ENCODE measurements around the gene RHBDL2. TPM values are rescaled to one million over a fixed set of nuclear protein-coding genes. Genes with fewer than 3 reads are reported as not detected.

Gene RHBDL2
- total and polyA plus RNA-seq, 2 donors (not counting 1 experiment from before 2014, with no cell fraction given): not detected

GRCh38 chr1:38953433-38953860 lies 11.8 kb upstream of the RHBDL2 start:
- POLR2A ChIA-PET: no interaction called here
- Histone ChIP-seq H3K4me3 (ENCODE audit: control extremely low read depth in 1 of 5, extremely low read depth in 1 of 5, insufficient read depth in 1 of 5, low read depth in 2 of 5, low read length in 4 of 5) (no peak overlapping the region), H3K9me3 (ENCODE audit: control extremely low read depth in 1 of 3, control insufficient read depth in 2 of 3, insufficient read depth in 1 of 3, low read length in 2 of 3) (no peaks in the 10 kb centered on the region), H3K9ac (ENCODE audit: low read length) (no peak overlapping the region), H3K27ac (ENCODE audit: low read length in 2 of 2) (no peak overlapping the region), H3K4me1 (ENCODE audit: control insufficient read depth in 2 of 2, insufficient read depth in 2 of 2, low read length in 2 of 2) (no peaks in the 10 kb centered on the region), H3K4me2 (replicated peaks; ENCODE audit: low read depth, low read length, poor library complexity, severe bottlenecking) (no peak overlapping the region), H3K27me3 (replicated peaks in 1 of 4; ENCODE audit: control extremely low read depth in 1 of 4, control insufficient read depth in 3 of 4, insufficient read depth in 4 of 4, low read length in 3 of 4) (no peaks in the 10 kb centered on the region), H3K36me3 (replicated peaks in 1 of 2; ENCODE audit: control extremely low read depth in 1 of 2, control insufficient read depth in 1 of 2, extremely low read depth in 1 of 2, insufficient read depth in 2 of 2, low read length in 1 of 2) (no peaks in the 10 kb centered on the region), H4K20me1 (ENCODE audit: control insufficient read depth, insufficient read depth, low read length, poor library complexity, severe bottlenecking) (no peaks in the 10 kb centered on the region), H3K79me2 (ENCODE audit: control insufficient read depth, insufficient read depth, low read length) (no peaks in the 10 kb centered on the region), H2AFZ (ENCODE audit: insufficient read depth, low read depth, low read length, poor library complexity, severe bottlenecking) (no peak overlapping the region)
- peaks cover 11% of the 10 kb centered on the region for H3K27me3 Mint-ChIP-seq
- no peak for ATAC-seq (ENCODE audit: low read depth)
- no peak overlapping the region for H3K27ac Mint-ChIP-seq
- no peak overlapping the region for H3K4me3 Mint-ChIP-seq
- DNase-seq: no peak
- CTCF ChIA-PET: no interaction called here
- TF ChIP-seq EZH2 (IDR thresholded peaks at IDR 0.05; ENCODE audit: borderline replicate concordance, insufficient read depth, low read depth, low read length, poor library complexity, severe bottlenecking): no peak
- TF ChIP-seq CTCF (IDR thresholded peaks at IDR 0.05): no peak
- no peaks in the 10 kb centered on the region for H3K4me1 Mint-ChIP-seq
- no peaks in the 10 kb centered on the region for H3K9me3 Mint-ChIP-seq (ENCODE audit: insufficient read depth)
- 83% methylated on average over 2 of the region's 4 CpGs for WGBS (ENCODE audit: insufficient coverage)
- intact Hi-C loops (cut with micrococcal nuclease): no loop called here

- TF ChIP-seq EZH2 (IDR thresholded peaks at IDR 0.05; ENCODE audit: borderline replicate concordance, insufficient read depth, low read depth, low read length, poor library complexity, severe bottlenecking) (no peak), CTCF (IDR thresholded peaks at IDR 0.05) (no peak)
- Mint-ChIP-seq H3K9me3 (ENCODE audit: insufficient read depth) (no peaks in the 10 kb centered on the region), H3K4me1 (no peaks in the 10 kb centered on the region), H3K27ac (no peak overlapping the region), H3K27me3 (peaks cover 13% of the 10 kb centered on the region), H3K4me3 (no peak overlapping the region)
- no peaks in the 10 kb centered on the region for H3K27me3 ChIP-seq (replicated peaks in 1 of 4; ENCODE audit: control extremely low read depth in 1 of 4, control insufficient read depth in 3 of 4, insufficient read depth in 4 of 4, low read length in 3 of 4)
- CTCF ChIA-PET: no interaction called here
- H2AFZ ChIP-seq (ENCODE audit: insufficient read depth, low read depth, low read length, poor library complexity, severe bottlenecking): no peak overlapping the region
- no peak for DNase-seq
- POLR2A ChIA-PET: no interaction called here
- no peak overlapping the region for H3K4me2 ChIP-seq (replicated peaks; ENCODE audit: low read depth, low read length, poor library complexity, severe bottlenecking)
- no peaks in the 10 kb centered on the region for H3K79me2 ChIP-seq (ENCODE audit: control insufficient read depth, insufficient read depth, low read length)
- WGBS (ENCODE audit: insufficient coverage): no CpG with 5 or more reads among the region's 2 CpGs
- H3K9me3 ChIP-seq (ENCODE audit: control extremely low read depth in 1 of 3, control insufficient read depth in 2 of 3, insufficient read depth in 1 of 3, low read length in 2 of 3): peaks cover 0 to 5% (median 0%) of the 10 kb centered on the region in 3 donors
- H3K9ac ChIP-seq (ENCODE audit: low read length): no peak overlapping the region
- no peak overlapping the region for H3K27ac ChIP-seq (ENCODE audit: low read length in 2 of 2)
- no peak for ATAC-seq (ENCODE audit: low read depth)
- no peak overlapping the region for H3K4me3 ChIP-seq (ENCODE audit: control extremely low read depth in 1 of 5, extremely low read depth in 1 of 5, insufficient read depth in 1 of 5, low read depth in 2 of 5, low read length in 4 of 5)
- intact Hi-C loops (cut with micrococcal nuclease): no loop called here
- H3K36me3 ChIP-seq (replicated peaks in 1 of 2; ENCODE audit: control extremely low read depth in 1 of 2, control insufficient read depth in 1 of 2, extremely low read depth in 1 of 2, insufficient read depth in 2 of 2, low read length in 1 of 2): no peaks in the 10 kb centered on the region
- no peaks in the 10 kb centered on the region for H3K4me1 ChIP-seq (ENCODE audit: control insufficient read depth in 2 of 2, insufficient read depth in 2 of 2, low read length in 2 of 2)
- no peaks in the 10 kb centered on the region for H4K20me1 ChIP-seq (ENCODE audit: control insufficient read depth, insufficient read depth, low read length, poor library complexity, severe bottlenecking)
These were observed 8.9 kb upstream of the RHBDL2 start for GRCh38 chr1:38950553-38950952.

Measured in B cell (primary cell).